NOMO-1 (cell line): ENCODE results near the gene CHERP.
"Not testable (repeated sequence)": the region's sequence is repeated elsewhere in the genome, so short reads cannot be mapped to it uniquely, and the experiment has no call there.

Experiments used
- DNase-seq, 2 experiments: peaks; one replicate each; lab custom pipeline; 2025; ENCODE audit not compliant: unreplicated experiment in 2 of 2; lab: John Stamatoyannopoulos, UW

Gene CHERP

DNA sequence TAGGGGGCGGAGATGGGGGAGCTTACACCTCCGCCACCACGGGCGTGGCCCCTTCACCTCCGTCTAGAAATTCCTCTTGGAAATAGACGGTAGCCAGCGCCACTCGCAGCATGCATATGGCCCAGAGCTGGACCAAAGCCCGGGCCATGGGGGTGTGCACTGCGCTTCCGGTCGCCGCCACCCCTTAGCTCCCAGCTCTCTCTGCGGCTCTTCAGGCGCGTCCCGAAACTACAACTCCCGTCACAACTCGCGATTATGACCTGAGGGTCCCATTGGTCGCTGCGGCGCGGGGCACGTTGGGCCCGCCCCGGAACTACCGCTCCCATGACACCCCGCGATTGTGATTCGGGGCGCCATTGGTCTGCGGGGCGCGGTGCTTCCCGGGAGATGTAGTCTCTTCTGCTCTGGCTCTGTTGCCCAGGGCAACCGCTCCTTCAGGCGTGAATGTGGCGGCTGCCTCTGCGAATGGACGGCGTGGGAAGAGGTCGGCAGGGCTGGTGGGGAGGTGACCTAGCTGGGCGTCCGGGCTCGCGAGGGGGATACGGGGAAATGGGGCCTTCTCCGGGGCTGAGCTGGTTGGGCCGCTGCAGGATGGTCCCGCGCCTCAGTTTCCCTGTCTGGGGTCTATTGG, 46.1 kb downstream of the CHERP start, which contains the start of the genes C19orf44 and CALR3:
Gene C19orf44 (plus strand): TSS at position 413 of the 631 bp plus-strand sequence. CDS start 4,399 bp downstream, outside the sequence.
Gene CALR3 (minus strand): TSS at position 186 of the 631 bp plus-strand sequence. CDS start 38 bp downstream, at position 148.
- peak; percentile 98 to 99 for DNase-seq

DNA sequence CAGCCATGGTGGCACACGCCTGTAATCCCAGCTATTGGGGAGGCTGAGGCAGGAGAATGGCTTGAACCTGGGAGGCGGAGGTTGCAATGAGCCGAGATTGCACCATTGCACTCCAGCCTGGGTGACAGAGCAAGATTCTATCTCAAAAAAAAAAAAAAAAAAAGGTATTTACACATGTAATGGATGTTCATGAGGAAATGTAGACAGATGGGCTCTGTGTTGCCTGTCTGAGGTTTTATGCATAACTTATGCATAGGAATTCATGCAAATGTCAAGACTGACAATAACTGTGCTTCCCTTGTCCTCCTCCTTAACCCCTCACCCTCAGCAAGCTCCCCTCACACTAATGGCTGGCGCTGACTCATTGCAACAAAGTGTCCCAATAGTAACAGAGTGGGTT, 55.8 kb downstream of the CHERP start:
- DNase-seq, result not testable (repeated sequence)

DNA sequence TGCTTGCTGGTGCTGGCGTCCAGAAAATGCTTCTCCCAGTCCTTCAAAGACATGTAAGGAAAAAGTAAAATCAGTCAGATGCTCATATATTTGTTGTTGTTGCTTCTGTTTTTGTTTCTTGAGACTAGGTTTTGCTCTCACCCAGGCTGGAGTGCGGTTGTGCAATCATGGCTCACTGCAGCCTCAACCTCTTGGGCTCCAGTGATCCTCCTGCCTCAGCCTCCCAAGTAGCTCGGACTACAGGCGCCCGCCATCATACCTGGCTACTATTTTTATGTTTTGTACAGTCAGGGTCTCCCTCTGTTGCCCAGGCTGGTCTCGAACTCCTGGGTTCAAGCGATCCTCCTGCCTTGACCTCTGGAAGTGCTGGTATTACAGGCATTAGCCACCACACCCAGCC, 59.5 kb downstream of the CHERP start:
- DNase-seq, result no peak

DNA sequence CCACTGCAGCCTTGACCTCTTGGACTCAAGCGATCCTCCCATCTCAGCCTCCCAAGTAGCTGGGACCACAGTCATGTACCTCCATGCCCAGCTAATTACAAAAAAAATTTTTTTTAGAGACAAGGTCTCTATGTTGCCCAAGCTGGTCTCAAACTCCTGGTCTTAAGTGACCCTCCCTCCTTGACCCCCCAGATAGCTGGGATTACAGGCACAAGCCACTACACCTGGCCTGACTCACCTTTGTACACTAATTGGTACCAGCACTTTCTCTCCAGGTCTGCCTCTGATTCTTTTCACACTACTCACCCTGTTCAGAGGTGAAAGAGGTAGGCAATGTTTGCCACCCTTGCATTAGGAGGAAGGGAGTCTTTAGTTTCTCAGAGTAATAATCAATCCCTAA, 64.9 kb downstream of the CHERP start:
- no peak for DNase-seq

DNA sequence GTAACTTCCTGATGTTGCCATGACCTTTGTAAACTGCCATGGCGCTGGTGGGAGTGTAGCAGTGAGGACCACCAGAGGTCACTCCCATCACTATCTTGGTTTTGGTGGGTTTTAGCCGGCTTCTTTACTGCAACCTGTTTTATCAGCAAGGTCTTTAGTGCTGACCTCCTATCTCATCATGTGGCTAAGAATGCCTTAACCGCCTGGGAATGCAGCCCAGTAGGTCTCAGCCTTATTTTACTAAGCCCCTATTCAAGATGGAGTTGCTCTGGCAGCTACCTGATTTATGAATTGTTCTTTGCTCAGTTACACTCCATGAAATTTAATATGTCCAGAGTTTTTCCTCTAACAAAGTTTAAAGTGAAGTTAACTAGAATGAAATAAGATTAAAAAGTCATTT, 65.8 kb downstream of the CHERP start:
- no peak for DNase-seq

DNA sequence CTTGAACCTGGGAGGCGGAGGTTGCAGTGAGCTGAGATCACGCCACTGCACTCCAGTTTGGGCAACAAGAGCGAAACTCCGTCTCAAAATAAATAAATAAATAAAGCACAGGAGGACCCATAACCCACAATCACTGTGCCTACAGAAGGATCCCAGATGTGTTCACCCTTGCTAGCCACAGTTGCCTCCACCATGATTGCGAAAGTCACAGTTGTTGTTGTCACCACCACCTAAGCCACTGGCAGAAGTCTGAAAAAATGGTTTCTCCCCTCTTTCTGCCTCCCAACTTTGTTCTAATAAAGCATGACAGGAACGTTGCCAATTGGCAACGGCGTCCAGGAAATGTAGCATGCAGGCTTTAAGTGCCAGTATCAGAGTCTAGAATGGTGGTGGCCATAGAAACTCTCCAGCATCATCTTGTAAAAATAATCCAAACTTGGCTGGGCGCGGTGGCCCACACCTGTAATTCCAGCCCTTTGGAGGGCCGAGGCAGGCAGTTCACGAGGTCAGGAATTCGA, 68.3 kb downstream of the CHERP start:
- DNase-seq, result no peak

DNA sequence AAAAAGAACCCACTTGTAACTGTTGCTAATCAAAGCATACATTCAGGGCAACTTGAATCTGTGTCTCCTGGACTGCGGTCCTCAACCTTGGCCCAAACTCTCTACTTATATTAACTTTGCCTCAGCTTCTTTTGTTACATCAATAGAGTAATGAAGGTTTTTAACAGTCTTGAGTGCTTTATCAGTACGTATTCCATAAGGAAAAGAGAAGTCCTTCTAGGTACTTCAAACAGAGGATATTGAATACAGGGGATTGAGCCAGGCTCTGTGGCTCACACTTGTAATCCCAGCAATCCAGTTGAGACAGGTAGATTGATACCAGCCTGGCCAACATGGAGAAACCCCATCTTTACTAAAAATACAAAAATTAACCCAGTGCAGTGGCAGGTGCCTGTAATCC, 69.2 kb downstream of the CHERP start:
- no peak for DNase-seq

DNA sequence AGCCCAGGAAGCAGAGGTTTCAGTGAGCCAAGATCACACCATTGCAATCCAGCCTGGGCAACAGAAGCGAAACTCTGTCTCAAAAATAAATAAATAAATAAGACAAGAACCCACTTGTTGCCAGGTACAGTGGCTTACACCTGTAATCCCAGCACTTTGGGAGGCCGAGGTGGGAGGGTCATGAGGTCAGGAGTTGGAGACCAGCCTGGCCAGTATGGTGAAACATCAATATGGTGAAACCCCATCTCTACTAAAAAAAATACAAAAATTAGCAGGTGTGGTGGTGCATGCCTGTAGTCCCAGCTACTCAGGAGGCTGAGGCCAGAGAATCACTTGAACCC, 69.7 kb downstream of the CHERP start:
- not testable (repeated sequence) for DNase-seq

DNA sequence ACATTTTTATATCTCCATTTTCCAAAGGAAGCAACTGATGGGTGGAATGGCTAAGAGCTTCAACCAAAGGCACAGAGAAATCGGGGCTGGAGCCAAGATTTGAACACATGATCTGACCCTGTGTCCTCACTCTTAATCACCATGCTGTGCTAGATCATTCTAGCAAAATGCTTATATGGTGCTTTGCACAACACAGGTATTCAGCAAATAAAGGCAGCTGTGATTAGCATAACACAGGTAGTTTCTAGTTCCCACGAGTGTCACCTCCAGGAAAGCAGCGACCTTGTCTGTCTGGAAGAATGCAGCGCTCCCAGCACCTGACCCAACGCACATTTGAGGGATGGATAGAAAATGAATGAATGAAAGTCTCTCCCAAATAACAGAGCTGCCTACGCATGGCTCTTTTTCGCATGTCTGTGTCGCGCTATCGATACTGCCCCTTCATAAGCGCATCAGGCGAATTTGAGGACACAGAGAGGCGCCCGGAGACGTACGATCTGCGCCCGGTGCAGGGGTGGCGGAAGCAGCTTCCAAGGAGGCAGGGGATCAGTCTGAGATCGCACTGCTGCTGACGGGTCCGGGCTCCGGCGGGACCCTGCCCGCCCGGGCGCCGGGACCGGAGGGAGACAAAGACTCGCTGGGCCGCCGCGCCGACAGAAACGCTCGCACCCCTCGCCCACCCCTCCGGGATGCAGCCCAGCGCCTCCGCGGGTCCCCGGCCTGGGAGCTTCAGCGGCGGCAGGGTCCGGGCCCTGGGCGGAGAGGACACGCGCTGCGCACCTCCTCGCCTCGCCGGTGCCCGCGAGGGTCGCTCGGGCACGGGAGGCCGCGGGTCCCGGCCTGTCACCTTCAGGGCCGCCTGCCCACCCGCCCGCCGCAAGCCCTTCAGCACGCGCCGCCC, 71.1 kb downstream of the CHERP start:
- DNase-seq, result peak; percentile 27 to 29

DNA sequence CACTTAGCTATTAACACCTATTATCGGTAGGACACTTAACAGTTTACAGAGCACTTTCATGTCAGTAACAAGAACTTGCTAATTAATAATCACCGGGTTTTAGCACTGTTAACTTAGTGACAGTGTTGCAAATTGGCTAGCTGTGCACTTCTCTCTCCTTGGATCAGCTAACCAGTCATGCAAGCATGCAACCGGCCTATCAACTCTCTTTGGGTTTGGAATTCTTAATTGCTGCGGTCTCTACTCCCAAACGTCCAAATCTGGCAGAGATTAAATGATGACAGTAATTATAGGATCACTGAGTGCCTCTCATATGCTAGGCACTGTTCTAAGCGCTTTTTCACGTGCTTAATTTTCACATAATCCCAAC, 71.7 kb downstream of the CHERP start:
- DNase-seq, result no peak
